ENCODE results near the gene TMEM179. TPM values are rescaled to one million over a fixed set of nuclear protein-coding genes. Genes with fewer than 3 reads are reported as not detected.

TMEM179 gene
- total and polyA plus RNA-seq, 10 of the 15 experiments (the other 5 are each of a cell fraction or from before 2014, with no cell fraction given) = not detected

DNA sequence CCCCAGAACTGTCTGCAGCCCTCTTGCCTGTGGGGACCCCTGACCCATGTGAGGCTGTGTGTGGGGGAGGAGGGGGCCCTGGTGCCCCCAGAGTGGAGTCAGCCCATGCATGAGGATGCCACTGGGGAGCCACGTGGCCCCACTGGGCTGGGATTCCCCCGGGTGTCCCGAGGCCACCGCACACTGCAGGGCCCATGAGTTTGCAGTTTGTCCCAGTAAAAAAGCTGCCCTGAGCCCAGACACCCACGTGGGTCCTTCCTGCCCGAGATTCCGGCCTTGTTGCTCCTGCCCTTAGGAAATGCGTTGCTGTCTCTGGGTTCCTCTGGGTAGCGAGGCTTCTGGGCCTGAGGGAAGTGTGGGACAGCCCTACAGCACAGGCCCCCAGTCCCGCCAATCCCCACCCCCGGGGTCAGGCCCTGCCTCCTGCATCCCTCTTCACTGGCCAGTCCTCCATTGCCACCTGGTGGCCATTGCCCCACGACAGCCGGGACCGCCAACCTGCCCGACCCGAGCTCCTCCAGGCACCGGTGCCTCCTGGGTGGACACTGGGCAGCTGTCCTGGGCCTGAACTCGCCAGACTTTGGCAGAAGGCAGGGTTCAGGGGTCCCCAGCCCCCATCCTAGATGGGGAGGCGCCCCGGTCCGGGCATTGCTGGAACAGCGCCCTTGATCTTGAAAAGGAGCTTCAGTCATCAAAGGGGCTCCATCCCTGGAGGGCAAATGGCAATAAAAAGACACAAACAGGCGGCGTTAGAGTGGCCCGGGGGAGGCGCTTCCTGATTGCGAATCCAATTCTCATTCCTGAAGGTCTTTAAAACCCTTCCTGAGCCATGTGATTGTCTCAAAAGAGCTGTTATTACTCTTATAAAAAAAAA, 40.6 kb downstream of the TMEM179 start:
- intact Hi-C loops (cut with micrococcal nuclease; ENCODE audit: unreplicated experiment) (loop anchor here (1.0 to 2.0 kb wide), 2 partner anchors 427 to 486 kb away; no protein-coding TSS in a partner anchor), in situ Hi-C loops (cut with MboI) (loop anchor here (5.0 kb wide), 2 partner anchors 422 to 487 kb away; no protein-coding TSS in a partner anchor)
- Histone ChIP-seq H3K4me3 (no peak overlapping the region), H3K36me3 (ENCODE audit: control insufficient read depth in 2 of 2, insufficient read depth in 2 of 2, low read length in 1 of 2) (no peaks in the 10 kb centered on the region), H3K79me2 (ENCODE audit: control insufficient read depth, insufficient read depth, low read length) (no peaks in the 10 kb centered on the region), H4K20me1 (ENCODE audit: control insufficient read depth, insufficient read depth) (no peaks in the 10 kb centered on the region), H3K9me3 (replicated peaks; ENCODE audit: control insufficient read depth, insufficient read depth, low read length) (no peaks in the 10 kb centered on the region), H2AFZ (ENCODE audit: control insufficient read depth, low read depth, low read length) (no peak overlapping the region), H3K9ac (ENCODE audit: control insufficient read depth, insufficient read depth, low read length) (no peak overlapping the region), H3K4me1 (ENCODE audit: control insufficient read depth, insufficient read depth, low read length) (no peaks in the 10 kb centered on the region), H3K27me3 (replicated peaks in 1 of 2; ENCODE audit: control insufficient read depth in 2 of 2, insufficient read depth in 2 of 2, low read length in 1 of 2) (peaks cover 0 to 8% of the 10 kb centered on the region in 2 experiments; a peak in 2 of 4 replicates), H3K4me2 (ENCODE audit: control insufficient read depth, insufficient read depth) (no peak overlapping the region), H3K27ac (ENCODE audit: control insufficient read depth, insufficient read depth) (no peak overlapping the region)
- POLR2A ChIA-PET = no interaction called here
- SMC1A ChIA-PET (ENCODE audit: uncharacterized antibody, unreplicated experiment) = interaction anchor here (1.0 kb wide), 1 partner anchor 470 kb away, joined by 3 read pairs; no protein-coding TSS in a partner anchor
- no TSS peak for BruUV-seq (replicated peaks)
- no peak for FAIRE-seq
- CTCF ChIA-PET = interaction anchor here (0.7 to 2.3 kb wide), 4 partner anchors 14 to 487 kb away, joined by 3 to 25 read pairs (median 3); no protein-coding TSS in a partner anchor
- WGBS (ENCODE audit: insufficient coverage, insufficient replicate concordance, low lambda C conversion rate, missing lambda C conversion rate) = 9% methylated on average over 27 of the region's 27 CpGs
- RAD21 ChIA-PET (ENCODE audit: unreplicated experiment) = interaction anchor here (0.9 to 1.8 kb wide), 3 partner anchors 435 to 486 kb away, joined by 3 to 11 read pairs (median 3); no protein-coding TSS in a partner anchor
- TF ChIP-seq RAD21 (IDR thresholded peaks at IDR 0.05; ENCODE audit: insufficient read depth, low read depth, low read length) (peak; percentile 75), CTCF (IDR thresholded peaks at IDR 0.05 in 2 of 3, conservative IDR thresholded peaks at IDR 0.05 in 1 of 3; ENCODE audit: control insufficient read depth in 2 of 3, extremely low read depth in 1 of 3, insufficient read depth in 1 of 3, low read depth in 3 of 3, low read length in 3 of 3) (peak; percentile 57 to 82 (median 68)), NR2C2 (IDR thresholded peaks at IDR 0.05; ENCODE audit: borderline replicate concordance, control insufficient read depth, insufficient read length, low read depth) (no peak), NRF1 (conservative IDR thresholded peaks at IDR 0.05; ENCODE audit: low read depth, low read length) (no peak), NR2F1 (conservative IDR thresholded peaks at IDR 0.05) (0 out of 2 replicates have a peak, but pooled peaks have one; percentile 25), SMC3 (IDR thresholded peaks at IDR 0.05; ENCODE audit: borderline replicate concordance, low read length) (peak; percentile 84), SMAD1 (IDR thresholded peaks at IDR 0.05; ENCODE audit: low read depth, partially characterized antibody) (no peak)
- TF ChIP-seq, protein P1, sequence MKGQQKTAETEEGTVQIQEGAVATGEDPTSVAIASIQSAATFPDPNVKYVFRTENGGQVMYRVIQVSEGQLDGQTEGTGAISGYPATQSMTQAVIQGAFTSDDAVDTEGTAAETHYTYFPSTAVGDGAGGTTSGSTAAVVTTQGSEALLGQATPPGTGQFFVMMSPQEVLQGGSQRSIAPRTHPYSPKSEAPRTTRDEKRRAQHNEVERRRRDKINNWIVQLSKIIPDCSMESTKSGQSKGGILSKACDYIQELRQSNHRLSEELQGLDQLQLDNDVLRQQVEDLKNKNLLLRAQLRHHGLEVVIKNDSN (IDR thresholded peaks at IDR 0.05; ENCODE audit: borderline replicate concordance, extremely low read length, insufficient read depth, low read depth, low read length) = peak; percentile 1
- peak; percentile 90 for ATAC-seq
- DNase-seq (ENCODE audit: low read depth, low spot score) = no peak
